H1 (cell line): Measurements from ENCODE around the gene S100A16.

Experiments used
- ASH2L ChIP-seq: fragments of 200-600, 300-600 bp; sonication (generic); IDR thresholded peaks from one replicate; pipeline ENCODE4 v1.7.1; 2017; ENCODE audit warnings: low read length
- CHD2 ChIP-seq: IDR thresholded peaks from 2 replicates; pipeline ENCODE4 v1.6.1; 2012; ENCODE audit warnings: low read length, improper control_type of control experiment
- CTCF ChIP-seq, 3 experiments: IDR thresholded peaks; 1 replicate in 2 of 3; 2 replicates in 1 of 3; pipeline versions ENCODE4 v1.5.1 to v1.6.1; 2011; ENCODE audit warnings: low read length in 3 of 3, mild to moderate bottlenecking in 3 of 3, inconsistent platforms in 2 of 3, low read depth in 1 of 3, moderate library complexity in 1 of 3; ENCODE audit not compliant: insufficient read depth in 1 of 3; ENCODE audit errors: control extremely low read depth in 1 of 3
- EP300 ChIP-seq, 2 experiments: IDR thresholded peaks; 1 replicate in 1 of 2; 2 replicates in 1 of 2; pipeline ENCODE4 v1.6.1; 2011 to 2012; ENCODE audit warnings: low read depth in 2 of 2, low read length in 2 of 2, mild to moderate bottlenecking in 2 of 2, borderline replicate concordance in 1 of 2, inconsistent platforms in 1 of 2, moderate library complexity in 1 of 2
- FOSL1 ChIP-seq: IDR thresholded peaks from 2 replicates; pipeline ENCODE4 v1.6.1; 2011; ENCODE audit warnings: mild to moderate bottlenecking, low read depth, low read length, moderate library complexity; ENCODE audit not compliant: insufficient read depth
- GABPA ChIP-seq: IDR thresholded peaks from 2 replicates; pipeline ENCODE4 v1.6.1; 2011; ENCODE audit warnings: mild to moderate bottlenecking, low read length, moderate library complexity, borderline replicate concordance; ENCODE audit not compliant: insufficient read depth
- NRF1 ChIP-seq: IDR thresholded peaks from 2 replicates; pipeline ENCODE4 v1.6.1; 2011; ENCODE audit warnings: mild to moderate bottlenecking, low read depth, low read length, improper control_type of control experiment
- POLR2A ChIP-seq, 2 experiments: IDR thresholded peaks; 1 replicate in 1 of 2; 2 replicates in 1 of 2; pipeline ENCODE4 v1.6.1; 2011; ENCODE audit warnings: low read depth in 2 of 2, low read length in 2 of 2, mild to moderate bottlenecking in 2 of 2; ENCODE audit errors: control extremely low read depth in 1 of 2
- POLR2AphosphoS5 ChIP-seq: IDR thresholded peaks from 2 replicates; pipeline ENCODE4 v1.6.1; 2011; ENCODE audit warnings: low read depth, low read length
- POU5F1 ChIP-seq: IDR thresholded peaks from 2 replicates; pipeline ENCODE4 v1.6.1; 2011; ENCODE audit warnings: low read depth, mild to moderate bottlenecking, low read length, moderate library complexity
- ZNF274 ChIP-seq: IDR thresholded peaks from 2 replicates; pipeline ENCODE4 v1.7.0; 2012; ENCODE audit warnings: low read length, borderline replicate concordance; ENCODE audit errors: extremely low read depth

DNA sequence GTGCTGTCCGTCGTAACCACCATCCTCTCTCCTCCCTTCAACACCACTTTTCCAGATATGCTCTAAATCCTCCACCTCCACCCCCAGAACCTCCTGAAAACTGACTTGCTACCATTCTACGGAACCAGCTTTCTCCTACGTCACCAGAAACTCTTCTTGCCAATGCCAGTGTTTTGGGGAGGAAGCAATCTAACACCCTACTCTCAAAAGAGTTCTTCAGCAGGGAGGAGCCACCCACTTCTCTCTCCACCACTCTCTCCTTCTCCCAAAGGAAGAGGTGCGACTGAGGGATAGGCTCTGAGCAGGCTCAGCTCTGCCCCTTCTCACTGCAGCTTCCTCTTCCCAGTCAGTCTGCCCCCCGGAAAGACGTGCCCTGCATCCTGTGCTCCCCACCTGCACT lies 41.2 kb downstream of the S100A16 start:
- TF ChIP-seq POLR2A (IDR thresholded peaks at IDR 0.05; ENCODE audit: control extremely low read depth in 1 of 2, low read depth in 2 of 2, low read length in 2 of 2) (no peak), ASH2L (no peak), EP300 (IDR thresholded peaks at IDR 0.05; ENCODE audit: borderline replicate concordance in 1 of 2, low read depth in 2 of 2, low read length in 2 of 2) (no peak), CTCF (IDR thresholded peaks at IDR 0.05; ENCODE audit: control extremely low read depth in 1 of 3, insufficient read depth in 1 of 3, low read depth in 1 of 3, low read length in 3 of 3) (no peak), GABPA (no peak), POU5F1 (no peak), FOSL1 (no peak), ZNF274 (no peak), CHD2 (no peak), POLR2AphosphoS5 (no peak), NRF1 (no peak)
